Fibroblast of the aortic adventitia (primary cell): ENCODE results near the gene CLEC7A. TPM values are rescaled to one million over a fixed set of nuclear protein-coding genes. Genes with fewer than 3 reads are reported as not detected.

Source experiments
- DNase-seq: peaks from one replicate; pipeline ENCODE4 v3.0.0-alpha.2; 2010; ENCODE audit warnings: low read depth
- H3K4me3 ChIP-seq: 2 replicates; pipeline ENCODE4 v1.5.1; 2011; ENCODE audit warnings: low read depth, mild to moderate bottlenecking, control low read depth, low read length, moderate library complexity
- CTCF ChIP-seq: IDR thresholded peaks from 2 replicates; pipeline ENCODE4 v1.5.1; 2011; ENCODE audit warnings: mild to moderate bottlenecking, low read length, control low read depth, inconsistent platforms; ENCODE audit not compliant: insufficient read depth
- total RNA-seq: library from RNA; depleted of rRNA; stranded (reverse); fragments of >200 nt; gene quantifications from 2 replicates; pipeline ENCODE4 v1.2.3, GENCODE V29; 2012; ENCODE audit warnings: low replicate concordance

The CLEC7A gene
- total RNA-seq, 1 donor = not detected

GRCh38 chr12:10158406-10158805 is 28.4 kb upstream of the CLEC7A start:
- no peak overlapping the region for H3K4me3 ChIP-seq
- no peak for DNase-seq
- TF ChIP-seq CTCF = no peak

GRCh38 chr12:10155966-10156365 is 26.0 kb upstream of the CLEC7A start:
- no peak for DNase-seq
- no peak for TF ChIP-seq CTCF
- no peak overlapping the region for H3K4me3 ChIP-seq

GRCh38 chr12:10154145-10154496 is 24.1 kb upstream of the CLEC7A start:
- no peak for DNase-seq
- H3K4me3 ChIP-seq = no peak overlapping the region
- no peak for TF ChIP-seq CTCF

- peak; percentile 67 for DNase-seq
- H3K4me3 ChIP-seq = peak overlapping the region; percentile 66
- TF ChIP-seq CTCF = peak; percentile 72
These were observed 23.5 kb upstream of the CLEC7A start for GRCh38 chr12:10153271-10154144.

DNA sequence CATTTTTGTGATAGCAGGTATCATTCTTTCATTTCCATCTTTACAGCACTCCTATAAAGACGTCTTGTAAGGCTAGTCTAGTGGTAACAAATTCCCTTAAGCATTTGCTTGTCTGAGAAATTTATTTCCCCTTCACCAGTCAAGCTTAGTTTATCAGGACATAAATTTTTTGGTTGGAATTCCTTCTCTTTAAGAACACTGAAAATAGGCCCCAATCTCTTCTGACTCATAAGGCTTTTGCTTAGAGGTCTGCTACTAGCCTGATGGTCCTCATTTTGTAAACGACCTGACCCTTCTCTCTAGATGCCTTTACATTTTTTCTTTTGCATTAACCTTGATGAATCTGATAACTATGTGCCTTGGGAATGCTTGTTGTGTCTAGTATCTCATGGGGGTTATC is 21.6 kb upstream of the CLEC7A start:
- no peak overlapping the region for H3K4me3 ChIP-seq
- no peak for TF ChIP-seq CTCF
- no peak for DNase-seq

- H3K4me3 ChIP-seq = no peak overlapping the region
- DNase-seq = no peak
- TF ChIP-seq CTCF = no peak
These were observed 17.9 kb upstream of the CLEC7A start for GRCh38 chr12:10147714-10148403.
